GM13977 (cell line): ENCODE measurements around the gene SH3PXD2A.

Experiments
- DNase-seq: peaks from one replicate; pipeline ENCODE4 v3.0.0; 2012; ENCODE audit warnings: low spot score
- in situ Hi-C: fragments of 300-500 bp; cut with MboI; formaldehyde crosslinking; loops from one replicate; pipeline ENCODE4 v1.12.0; 2022; ENCODE audit warnings: low sequenced_read_pairs, low pct_unique_long_range_greater_than_20kb, mixed read lengths, inconsistent platforms; ENCODE audit not compliant: unreplicated experiment
- TF ChIP-seq, protein P1 (sequence below): IDR thresholded peaks from 2 replicates; pipeline ENCODE4 v1.5.1; 2012; ENCODE audit warnings: mild to moderate bottlenecking, control low read depth; ENCODE audit not compliant: insufficient read depth; ENCODE audit errors: extremely low read depth, missing control alignments

The SH3PXD2A gene

DNA sequence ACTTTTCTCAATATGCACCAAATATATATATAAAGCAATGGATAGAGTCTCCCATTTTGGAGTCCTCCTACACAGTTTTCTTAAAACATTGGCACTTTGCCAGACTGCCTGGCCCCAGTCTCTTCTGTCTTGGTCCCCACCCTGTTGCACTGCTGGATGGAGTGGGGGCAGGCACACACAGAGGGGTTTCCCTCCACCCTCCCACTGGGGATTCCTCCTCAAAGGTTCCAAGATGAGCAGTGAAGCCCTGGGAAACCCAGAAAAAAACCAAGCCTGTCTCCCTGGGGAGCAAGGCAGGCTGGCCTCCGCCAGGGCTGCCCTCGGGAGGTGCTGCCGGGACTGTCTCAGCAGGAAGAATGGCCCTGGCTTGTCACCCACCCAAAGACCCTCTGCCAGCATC, 68.0 kb downstream of the SH3PXD2A start:
- in situ Hi-C loops = no loop called here
- DNase-seq = no peak
- TF ChIP-seq, protein P1, sequence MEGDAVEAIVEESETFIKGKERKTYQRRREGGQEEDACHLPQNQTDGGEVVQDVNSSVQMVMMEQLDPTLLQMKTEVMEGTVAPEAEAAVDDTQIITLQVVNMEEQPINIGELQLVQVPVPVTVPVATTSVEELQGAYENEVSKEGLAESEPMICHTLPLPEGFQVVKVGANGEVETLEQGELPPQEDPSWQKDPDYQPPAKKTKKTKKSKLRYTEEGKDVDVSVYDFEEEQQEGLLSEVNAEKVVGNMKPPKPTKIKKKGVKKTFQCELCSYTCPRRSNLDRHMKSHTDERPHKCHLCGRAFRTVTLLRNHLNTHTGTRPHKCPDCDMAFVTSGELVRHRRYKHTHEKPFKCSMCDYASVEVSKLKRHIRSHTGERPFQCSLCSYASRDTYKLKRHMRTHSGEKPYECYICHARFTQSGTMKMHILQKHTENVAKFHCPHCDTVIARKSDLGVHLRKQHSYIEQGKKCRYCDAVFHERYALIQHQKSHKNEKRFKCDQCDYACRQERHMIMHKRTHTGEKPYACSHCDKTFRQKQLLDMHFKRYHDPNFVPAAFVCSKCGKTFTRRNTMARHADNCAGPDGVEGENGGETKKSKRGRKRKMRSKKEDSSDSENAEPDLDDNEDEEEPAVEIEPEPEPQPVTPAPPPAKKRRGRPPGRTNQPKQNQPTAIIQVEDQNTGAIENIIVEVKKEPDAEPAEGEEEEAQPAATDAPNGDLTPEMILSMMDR = no peak

DNA sequence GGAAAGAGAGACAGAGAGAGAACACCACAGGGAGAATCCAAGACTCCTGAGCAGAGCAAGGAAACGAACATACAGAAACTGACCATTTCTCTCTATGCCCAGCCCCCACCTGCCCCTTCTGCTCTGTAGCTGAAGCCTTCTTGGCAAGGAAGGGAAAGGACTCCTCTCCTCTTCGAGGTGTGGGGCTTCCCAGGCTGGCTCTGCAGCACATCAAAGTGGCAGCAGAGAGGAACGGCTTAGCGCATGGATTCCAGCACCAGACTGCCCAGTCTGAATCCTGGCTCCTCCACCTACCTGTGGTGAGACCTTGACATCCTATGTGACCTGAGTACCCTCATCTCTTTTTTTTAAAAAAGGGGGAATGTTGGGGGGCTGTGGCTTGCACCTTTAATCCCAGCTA, 69.4 kb downstream of the SH3PXD2A start:
- TF ChIP-seq, protein P1 = no peak
- in situ Hi-C loops = no loop called here
- no peak for DNase-seq

DNA sequence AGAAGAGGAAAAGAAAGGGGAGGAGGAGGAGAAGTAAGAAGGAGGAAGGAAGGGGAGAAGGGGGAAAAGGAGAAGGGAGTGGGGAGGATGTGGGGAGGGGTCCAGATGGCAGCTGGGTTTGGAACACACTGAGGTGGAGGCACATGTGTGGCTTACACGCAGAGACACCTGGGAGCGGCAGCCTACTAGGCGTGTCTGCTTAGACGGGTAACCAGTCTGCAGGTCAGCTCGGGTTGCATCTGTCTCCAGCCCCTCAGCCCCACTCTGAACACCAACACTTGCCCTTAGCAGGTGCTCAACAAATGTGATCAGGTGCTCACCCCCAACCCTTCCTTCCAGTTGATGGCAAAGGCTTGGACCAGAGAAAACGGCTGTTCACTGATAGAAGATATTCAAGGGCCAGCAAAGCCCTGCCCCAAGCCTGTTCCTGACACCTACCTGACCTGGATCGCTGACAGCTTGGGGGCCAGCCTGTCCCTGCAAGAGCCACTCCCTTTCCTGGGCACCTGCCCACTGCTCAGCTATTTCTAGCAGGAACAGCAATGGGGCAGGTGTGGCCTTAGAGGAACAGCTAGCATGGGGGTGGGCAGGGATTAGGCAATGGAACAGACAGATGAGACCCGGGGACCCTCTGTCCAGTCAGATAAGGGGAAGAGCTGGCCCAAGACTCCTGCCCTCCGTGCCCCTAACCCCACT, 70.5 kb downstream of the SH3PXD2A start:
- no peak for DNase-seq
- in situ Hi-C loops = no loop called here
- TF ChIP-seq, protein P1 = no peak

DNA sequence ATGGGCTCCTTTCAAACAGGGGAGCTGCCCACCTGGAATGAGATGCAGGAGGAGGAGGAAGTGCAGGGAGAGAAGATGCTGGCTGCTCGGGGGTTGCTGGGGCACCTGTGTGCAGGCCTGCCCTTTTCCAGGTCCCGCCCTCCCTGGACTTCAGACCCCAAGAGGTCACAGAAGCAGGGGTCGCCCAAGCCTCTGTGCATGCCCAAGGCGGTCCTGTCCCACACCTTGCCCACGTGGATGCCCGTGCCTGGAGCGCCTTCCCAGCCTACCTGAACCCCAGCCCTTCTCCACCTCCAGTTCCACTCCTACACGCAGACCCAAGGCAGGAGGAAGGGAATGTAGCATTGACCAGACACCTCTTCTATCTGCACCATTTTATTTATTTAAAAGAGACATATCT, 71.3 kb downstream of the SH3PXD2A start:
- TF ChIP-seq, protein P1 = no peak
- in situ Hi-C loops = no loop called here

DNA sequence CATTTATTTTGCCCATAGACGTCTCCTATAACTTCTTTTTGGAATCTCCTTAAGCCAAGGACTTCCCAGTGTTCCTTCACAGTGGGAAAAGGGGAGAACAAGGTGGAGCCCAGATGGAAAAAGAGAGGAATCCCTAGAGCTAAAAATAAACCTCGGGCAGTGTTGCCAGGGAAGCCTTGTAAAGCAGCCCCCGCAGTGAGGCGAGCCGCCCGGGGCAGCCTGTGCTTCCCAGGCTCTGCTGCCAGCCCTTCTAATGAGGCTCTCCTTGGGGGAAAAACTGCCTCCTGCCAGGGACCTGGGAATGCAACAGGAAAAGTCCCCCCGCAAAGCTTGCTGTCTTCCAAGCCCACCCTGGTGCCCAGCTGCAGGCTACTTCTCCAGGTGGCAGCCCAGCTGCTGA, 71.7 kb downstream of the SH3PXD2A start:
- no peak for DNase-seq
- TF ChIP-seq, protein P1 = no peak
- in situ Hi-C loops = no loop called here

More for the DNA sequence above, 71.3 kb downstream of the SH3PXD2A start:
- DNase-seq = no peak

DNA sequence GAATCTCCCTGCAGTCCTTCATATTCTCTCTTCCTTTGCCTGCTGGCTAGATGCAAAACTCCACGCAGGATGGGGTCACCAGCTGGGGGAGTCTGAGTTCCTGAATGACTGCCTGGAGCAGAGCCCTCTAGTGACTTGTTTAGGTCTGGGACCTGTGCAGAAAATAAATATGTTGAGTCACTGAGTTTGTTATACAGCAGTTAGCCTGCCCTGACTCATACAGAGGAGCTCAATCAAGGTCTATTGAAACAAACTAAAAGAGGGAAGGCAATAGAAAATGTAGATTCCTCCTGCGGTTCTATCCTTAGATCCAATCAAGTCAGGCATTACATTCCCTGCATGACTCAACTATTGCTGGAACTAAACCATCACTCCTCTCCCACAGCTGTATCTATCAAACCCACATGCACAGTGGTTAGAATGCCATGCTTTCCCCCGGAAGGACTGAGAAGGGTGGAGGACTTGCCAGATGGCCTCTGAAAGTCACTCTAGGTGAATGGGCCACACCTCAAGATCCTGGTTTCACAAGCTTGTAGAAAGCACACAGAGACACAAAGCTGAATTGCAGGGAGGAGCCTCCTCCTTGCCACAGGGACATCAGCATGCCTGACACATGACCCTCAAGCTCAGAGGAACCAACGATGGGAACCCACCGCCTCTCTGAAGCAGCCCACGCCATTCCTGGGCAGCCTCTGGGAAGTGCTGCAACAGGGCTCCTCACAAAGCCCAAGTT, 73.9 kb downstream of the SH3PXD2A start:
- TF ChIP-seq, protein P1 = peak; percentile 53
- in situ Hi-C loops = no loop called here
- DNase-seq = no peak
